Endothelial cell of umbilical vein (primary cell): ENCODE data around the gene RSPRY1. TPM values are rescaled to one million over a fixed set of nuclear protein-coding genes. Genes with fewer than 3 reads are reported as not detected.

Experiments
- BruUV-seq: library from RNA; stranded (reverse); fragments of 400-500 nt; replicated peaks from 2 replicates; lab custom pipeline; 2021; lab: Mats Ljungman, UMichigan
- CTCF ChIA-PET: fragments of 300-600, 350-600 bp; sonication (Branson Sonifier 250); formaldehyde crosslinking; loops from one replicate; lab custom pipeline; 2021; ENCODE audit warnings: antibody characterized with exemption, inconsistent platforms; lab: Charles Lee
- POLR2A ChIA-PET: fragments of 300-600, 350-600 bp; sonication (Branson Sonifier 250); formaldehyde crosslinking; loops from one replicate; lab custom pipeline; 2021; ENCODE audit warnings: antibody characterized with exemption, inconsistent platforms; lab: Charles Lee
- DNase-seq: peaks from one replicate; pipeline ENCODE4 v3.0.0-alpha.2; 2011; ENCODE audit warnings: low read depth, low spot score
- FAIRE-seq: peaks from 2 replicates; lab custom pipeline; 2011; peaks lifted over from hg19 to GRCh38; lab: Jason Lieb, UNC
- H2AFZ ChIP-seq: 2 replicates; pipeline ENCODE4 v1.6.0; 2012; ENCODE audit warnings: low read depth, low read length, control low read depth, inconsistent platforms
- H3K27ac ChIP-seq: 2 replicates; pipeline ENCODE4 v1.5.1; 2011; ENCODE audit warnings: low read depth, mild to moderate bottlenecking, control low read depth, low read length, moderate library complexity; ENCODE audit not compliant: insufficient read depth
- H3K27me3 ChIP-seq, 2 experiments: 2 replicates each; pipeline versions ENCODE4 v1.6.0 to v1.6.1; 2011; ENCODE audit warnings: low read length in 2 of 2, mixed read lengths in 1 of 2; ENCODE audit not compliant: control insufficient read depth in 2 of 2, insufficient read depth in 2 of 2
- H3K36me3 ChIP-seq, 2 experiments: 2 replicates in 1 of 2; 3 replicates in 1 of 2; pipeline ENCODE4 v1.5.1; 2011; ENCODE audit warnings: low read length in 2 of 2, mild to moderate bottlenecking in 1 of 2, moderate library complexity in 1 of 2; ENCODE audit not compliant: control insufficient read depth in 2 of 2, insufficient read depth in 2 of 2; ENCODE audit errors: extremely low read depth in 1 of 2
- H3K4me1 ChIP-seq: 3 replicates; pipeline ENCODE4 v1.5.1; 2011; ENCODE audit warnings: mild to moderate bottlenecking, low read length; ENCODE audit not compliant: control insufficient read depth, insufficient read depth; ENCODE audit errors: extremely low read depth
- H3K4me2 ChIP-seq: 2 replicates; pipeline ENCODE4 v1.6.1; 2011; ENCODE audit warnings: low read length, control low read depth, mixed read lengths; ENCODE audit not compliant: insufficient read depth
- H3K4me3 ChIP-seq, 3 experiments: fragments of 200-600 bp in 1 of 3; sonication (generic), shearing (Covaris generic) in 1 of 3; replicated peaks in 1 of 3; 2 replicates each; pipeline ENCODE4 v1.5.1; 2011 to 2016; ENCODE audit warnings: control low read depth in 3 of 3, low read length in 3 of 3, mild to moderate bottlenecking in 2 of 3, inconsistent platforms in 1 of 3, low read depth in 1 of 3, moderate library complexity in 1 of 3; ENCODE audit not compliant: insufficient read depth in 1 of 3
- H3K79me2 ChIP-seq: 2 replicates; pipeline ENCODE4 v1.6.0; 2012; ENCODE audit warnings: low read length, inconsistent platforms; ENCODE audit not compliant: control insufficient read depth, insufficient read depth
- H3K9ac ChIP-seq: replicated peaks from 2 replicates; pipeline ENCODE3; 2011; ENCODE audit warnings: low read length, control low read depth; ENCODE audit not compliant: insufficient read depth; ENCODE audit errors: extremely low read depth
- H3K9me1 ChIP-seq: replicated peaks from 3 replicates; pipeline ENCODE4 v1.6.0; 2011; ENCODE audit warnings: mild to moderate bottlenecking, low read length; ENCODE audit not compliant: control insufficient read depth, insufficient read depth; ENCODE audit errors: extremely low read depth
- H3K9me3 ChIP-seq: replicated peaks from 2 replicates; pipeline ENCODE4 v1.5.1; 2012; ENCODE audit warnings: low read length, inconsistent platforms; ENCODE audit not compliant: control insufficient read depth, insufficient read depth
- H4K20me1 ChIP-seq: replicated peaks from 2 replicates; pipeline ENCODE3; 2011; ENCODE audit warnings: mild to moderate bottlenecking, low read length; ENCODE audit not compliant: control insufficient read depth, insufficient read depth; ENCODE audit errors: extremely low read depth
- CTCF ChIP-seq, 2 donors: IDR thresholded peaks; 1 replicate in 1 of 2; 2 replicates in 1 of 2; pipeline ENCODE4 v1.5.1; 2011; ENCODE audit warnings: low read length in 2 of 2, mild to moderate bottlenecking in 2 of 2, moderate library complexity in 2 of 2, control low read depth in 1 of 2, inconsistent platforms in 1 of 2, low read depth in 1 of 2; ENCODE audit not compliant: insufficient read depth in 1 of 2; ENCODE audit errors: extremely low read depth in 1 of 2
- EZH2 ChIP-seq: IDR thresholded peaks from 2 replicates; pipeline ENCODE4 v1.6.1; 2012; ENCODE audit warnings: borderline replicate concordance, low read depth, mild to moderate bottlenecking, moderate library complexity, low read length, inconsistent platforms; ENCODE audit not compliant: severe bottlenecking
- FOS ChIP-seq: IDR thresholded peaks from 2 replicates; pipeline ENCODE4 v1.6.1; 2011; ENCODE audit warnings: mild to moderate bottlenecking, low read length, moderate library complexity, borderline replicate concordance; ENCODE audit not compliant: insufficient read depth
- GATA2 ChIP-seq: IDR thresholded peaks from 2 replicates; pipeline ENCODE4 v1.7.0; 2011; ENCODE audit warnings: low read depth, mild to moderate bottlenecking, moderate library complexity, mixed read lengths, low read length; ENCODE audit not compliant: insufficient read length, insufficient read depth
- JUN ChIP-seq: IDR thresholded peaks from 2 replicates; pipeline ENCODE4 v1.6.1; 2011; ENCODE audit warnings: borderline replicate concordance, low read depth; ENCODE audit not compliant: insufficient read length, insufficient read depth
- MAX ChIP-seq: IDR thresholded peaks from 2 replicates; pipeline ENCODE4 v1.6.1; 2011; ENCODE audit not compliant: insufficient read depth, insufficient read length
- MYC ChIP-seq: IDR thresholded peaks from one replicate; pipeline ENCODE4 v1.6.1; 2011; ENCODE audit warnings: mild to moderate bottlenecking, low read depth, low read length
- POLR2A ChIP-seq: IDR thresholded peaks from 2 replicates; pipeline ENCODE4 v1.6.1; 2012; ENCODE audit warnings: low read depth, mild to moderate bottlenecking, control low read depth, low read length
- POLR2AphosphoS5 ChIP-seq: IDR thresholded peaks from 2 replicates; pipeline ENCODE4 v1.6.1; 2012; ENCODE audit warnings: low read depth, mild to moderate bottlenecking, control low read depth, low read length, moderate library complexity; ENCODE audit not compliant: insufficient read depth
- dilution Hi-C: fragments of 300-500 bp; cut with MboI; formaldehyde crosslinking; loops from one replicate; pipeline ENCODE4 v1.15.0; 2019; ENCODE audit warnings: low sequenced_read_pairs; ENCODE audit not compliant: extremely low pct_ligation_motif_present
- intact Hi-C: fragments of 100-400 bp; cut with micrococcal nuclease; formaldehyde crosslinking; loops from one replicate; pipeline ENCODE4 v1.10.0; 2022
- polyA plus RNA-seq, 4 experiments: library from polyadenylated mRNA; depleted of rRNA in 3 of 4; stranded (reverse) in 3 of 4; unstranded in 1 of 4; fragments of >200 nt; gene quantifications; 2 replicates each; pipeline versions ENCODE4 v1.2.1 to v1.2.3, GENCODE V29; 2011 to 2012; ENCODE audit warnings: missing spikeins in 1 of 4
- total RNA-seq: library from RNA; stranded (reverse); gene quantifications from 2 replicates; pipeline ENCODE4 v1.2.3, GENCODE V29; 2021

RSPRY1 gene
- total and polyA plus RNA-seq, 2 donors (not counting 3 experiments of a cell fraction or from before 2014, with no cell fraction given): 28.5 to 55.1 TPM

GRCh38 chr16:57235128-57236021 lies 49.2 kb downstream of the RSPRY1 start:
- POLR2A ChIA-PET: no interaction called here
- no peak overlapping the region for H3K9ac ChIP-seq
- H2AFZ ChIP-seq: no peak overlapping the region
- BruUV-seq: no TSS peak
- H4K20me1 ChIP-seq: no peaks in the 10 kb centered on the region
- no peaks in the 10 kb centered on the region for H3K4me1 ChIP-seq
- no peak overlapping the region for H3K27ac ChIP-seq
- H3K9me1 ChIP-seq: no peaks in the 10 kb centered on the region
- H3K4me2 ChIP-seq: no peak overlapping the region
- H3K9me3 ChIP-seq: no peaks in the 10 kb centered on the region
- dilution Hi-C loops: no loop called here
- no peaks in the 10 kb centered on the region for H3K79me2 ChIP-seq
- H3K4me3 ChIP-seq: no peak overlapping the region
- intact Hi-C loops: no loop called here
- H3K27me3 ChIP-seq: no peaks in the 10 kb centered on the region
- H3K36me3 ChIP-seq: peaks cover 18 to 43% of the 10 kb centered on the region in 2 experiments
- FAIRE-seq: no peak
- TF ChIP-seq FOS (peak; percentile 11), CTCF (IDR thresholded peaks at IDR 0.05; ENCODE audit: extremely low read depth in 1 of 2, insufficient read depth in 1 of 2, low read depth in 1 of 2, low read length in 2 of 2) (no peak)
- CTCF ChIA-PET: interaction anchor here (1.0 to 1.6 kb wide), 6 partner anchors 10 to 65 kb away, joined by 3 to 4 read pairs (median 4); partner anchors contain the start of gene ARL2BP
- peak; percentile 6 for DNase-seq

- FAIRE-seq: no peak
Measured at GRCh38 chr16:57236022-57236350, 49.9 kb downstream of the RSPRY1 start.

More at GRCh38 chr16:57236022-57236350, 49.9 kb downstream of the RSPRY1 start:
- Histone ChIP-seq H3K27me3 (no peaks in the 10 kb centered on the region), H3K4me1 (no peaks in the 10 kb centered on the region), H3K4me2 (no peak overlapping the region), H3K9me1 (no peaks in the 10 kb centered on the region), H3K27ac (no peak overlapping the region), H3K36me3 (peaks cover 18 to 39% of the 10 kb centered on the region in 2 experiments), H4K20me1 (no peaks in the 10 kb centered on the region), H2AFZ (no peak overlapping the region), H3K79me2 (no peaks in the 10 kb centered on the region), H3K9ac (no peak overlapping the region), H3K9me3 (no peaks in the 10 kb centered on the region), H3K4me3 (no peak overlapping the region)
- ChIA-PET POLR2A (no interaction called here), CTCF (interaction anchor here (1.0 to 1.6 kb wide), 7 partner anchors 9 to 64 kb away, joined by 3 to 4 read pairs (median 3); partner anchors contain the start of gene ARL2BP)
- no peak for DNase-seq
- dilution Hi-C loops: no loop called here
- intact Hi-C loops: no loop called here
- BruUV-seq: no TSS peak
- TF ChIP-seq FOS (no peak), MYC (no peak), CTCF (IDR thresholded peaks at IDR 0.05; ENCODE audit: extremely low read depth in 1 of 2, insufficient read depth in 1 of 2, low read depth in 1 of 2, low read length in 2 of 2) (no peak), MAX (no peak), POLR2AphosphoS5 (no peak), GATA2 (no peak), POLR2A (no peak), JUN (no peak), EZH2 (no peak)
